H1 (cell line): ENCODE measurements around the gene ABI3BP. TPM values are rescaled to one million over a fixed set of nuclear protein-coding genes. Genes with fewer than 3 reads are reported as not detected.

Experiments used
- CTCF ChIA-PET: fragments of 300-600 bp; sonication (Branson Sonifier 250); formaldehyde crosslinking; loops from one replicate; lab custom pipeline; 2021; ENCODE audit not compliant: partially characterized antibody; lab: Charles Lee
- POLR2A ChIA-PET: fragments of 300-600 bp; sonication (Branson Sonifier 250); formaldehyde crosslinking; loops from one replicate; lab custom pipeline; 2021; ENCODE audit warnings: inconsistent platforms; ENCODE audit not compliant: partially characterized antibody; lab: Charles Lee
- DNase-seq, 2 experiments: peaks; one replicate each; pipeline versions ENCODE4 v3.0.0 to v3.0.0-alpha.2; 2010 to 2022; ENCODE audit warnings: low spot score in 2 of 2, low read depth in 1 of 2, mixed read lengths in 1 of 2
- FAIRE-seq: peaks from 2 replicates; lab custom pipeline; 2011; peaks lifted over from hg19 to GRCh38; lab: Jason Lieb, UNC
- H2AFZ ChIP-seq: 2 replicates; pipeline ENCODE4 v1.8.1; 2012; ENCODE audit warnings: low read length, inconsistent platforms
- H2AK5ac ChIP-seq: 2 replicates; pipeline ENCODE4 v1.6.1; 2013; ENCODE audit warnings: low read depth, low read length
- H2BK120ac ChIP-seq: replicated peaks from 2 replicates; pipeline ENCODE3; 2013; ENCODE audit warnings: low read depth, low read length, inconsistent platforms
- H2BK12ac ChIP-seq: 2 replicates; pipeline ENCODE4 v1.6.1; 2013; ENCODE audit warnings: low read depth, low read length
- H2BK15ac ChIP-seq: 2 replicates; pipeline ENCODE4 v1.6.1; 2013; ENCODE audit warnings: low read length
- H2BK20ac ChIP-seq: 2 replicates; pipeline ENCODE4 v1.6.1; 2013; ENCODE audit warnings: low read length
- H2BK5ac ChIP-seq: 2 replicates; pipeline ENCODE4 v1.6.1; 2013; ENCODE audit warnings: low read depth, low read length
- H3K14ac ChIP-seq: 2 replicates; pipeline ENCODE4 v1.6.1; 2013; ENCODE audit warnings: inconsistent platforms; ENCODE audit not compliant: insufficient read length
- H3K18ac ChIP-seq: 2 replicates; pipeline ENCODE4 v1.6.1; 2013; ENCODE audit warnings: low read length; ENCODE audit errors: extremely low read depth
- H3K23ac ChIP-seq: 2 replicates; pipeline ENCODE4 v1.6.1; 2013; ENCODE audit warnings: inconsistent platforms; ENCODE audit not compliant: insufficient read length
- H3K23me2 ChIP-seq: 2 replicates; pipeline ENCODE4 v1.6.1; 2013; ENCODE audit warnings: low read depth, low read length
- H3K27ac ChIP-seq: 2 replicates; pipeline ENCODE4 v1.6.1; 2011; ENCODE audit warnings: low read depth, low read length, inconsistent platforms
- H3K27me3 ChIP-seq, 4 experiments: replicated peaks in 1 of 4; 1 replicate in 1 of 4; 2 replicates in 3 of 4; pipeline versions ENCODE4 v1.6.1 to v1.8.1; 2011 to 2013; ENCODE audit warnings: low read length in 3 of 4, mild to moderate bottlenecking in 3 of 4, inconsistent platforms in 2 of 4, mixed read lengths in 2 of 4, moderate library complexity in 1 of 4; ENCODE audit not compliant: control insufficient read depth in 3 of 4, insufficient read depth in 3 of 4; ENCODE audit errors: extremely low read depth in 1 of 4
- H3K36me3 ChIP-seq, 4 experiments: 2 replicates each; pipeline versions ENCODE4 v1.6.1 to v1.8.1; 2011 to 2013; ENCODE audit warnings: mild to moderate bottlenecking in 4 of 4, low read length in 3 of 4, moderate library complexity in 2 of 4, control low read depth in 1 of 4, inconsistent platforms in 1 of 4; ENCODE audit not compliant: insufficient read depth in 4 of 4, control insufficient read depth in 2 of 4
- H3K4ac ChIP-seq: replicated peaks from 2 replicates; pipeline ENCODE3; 2013; ENCODE audit warnings: low read length, low read depth, mixed read lengths, inconsistent platforms; ENCODE audit not compliant: insufficient read length
- H3K4me1 ChIP-seq, 4 experiments: replicated peaks in 1 of 4; 1 replicate in 1 of 4; 2 replicates in 3 of 4; pipeline versions ENCODE4 v1.6.1 to v1.8.1; 2011 to 2013; ENCODE audit warnings: low read length in 3 of 4, inconsistent platforms in 2 of 4, mixed read lengths in 1 of 4; ENCODE audit not compliant: insufficient read depth in 4 of 4, control insufficient read depth in 3 of 4
- H3K4me2 ChIP-seq, 2 experiments: 2 replicates each; pipeline versions ENCODE4 v1.6.1 to v1.8.1; 2011 to 2013; ENCODE audit warnings: low read depth in 2 of 2, low read length in 2 of 2, control low read depth in 1 of 2, inconsistent platforms in 1 of 2, mild to moderate bottlenecking in 1 of 2; ENCODE audit not compliant: insufficient read depth in 1 of 2
- H3K4me3 ChIP-seq, 4 experiments: fragments of 200-600, 300-600 bp in 1 of 4; sonication (generic), shearing (Covaris generic), sonication (Bioruptor Twin) in 1 of 4; 2 replicates each; pipeline versions ENCODE4 v1.5.1 to v1.8.1; 2011 to 2016; ENCODE audit warnings: low read length in 4 of 4, low read depth in 3 of 4, control low read depth in 2 of 4, inconsistent platforms in 2 of 4, mild to moderate bottlenecking in 2 of 4, mixed read lengths in 1 of 4, moderate library complexity in 1 of 4; ENCODE audit not compliant: insufficient read depth in 2 of 4; ENCODE audit errors: extremely low read depth in 1 of 4
- H3K56ac ChIP-seq: replicated peaks from 2 replicates; pipeline ENCODE3; 2013; ENCODE audit warnings: low read depth, mild to moderate bottlenecking, mixed read lengths, low read length, inconsistent platforms; ENCODE audit not compliant: insufficient read length
- H3K79me1 ChIP-seq: 2 replicates; pipeline ENCODE4 v1.6.1; 2013; ENCODE audit warnings: low read depth, low read length, control low read depth
- H3K79me2 ChIP-seq, 2 experiments: 2 replicates each; pipeline versions ENCODE4 v1.6.1 to v1.8.1; 2012 to 2013; ENCODE audit warnings: low read length in 2 of 2, mild to moderate bottlenecking in 2 of 2, inconsistent platforms in 1 of 2; ENCODE audit not compliant: insufficient read depth in 2 of 2, control insufficient read depth in 1 of 2
- H3K9ac ChIP-seq, 4 experiments: replicated peaks in 1 of 4; 1 replicate in 1 of 4; 2 replicates in 3 of 4; pipeline versions ENCODE4 v1.6.1 to v1.8.1; 2011 to 2013; ENCODE audit warnings: low read depth in 3 of 4, low read length in 3 of 4, control low read depth in 2 of 4, mild to moderate bottlenecking in 2 of 4, moderate library complexity in 2 of 4, inconsistent platforms in 1 of 4; ENCODE audit errors: extremely low read depth in 1 of 4
- H3K9me3 ChIP-seq, 2 experiments: 2 replicates each; pipeline versions ENCODE4 v1.6.1 to v1.8.1; 2012 to 2013; ENCODE audit warnings: mild to moderate bottlenecking in 2 of 2, moderate library complexity in 2 of 2, control low read depth in 1 of 2, inconsistent platforms in 1 of 2, low read depth in 1 of 2, low read length in 1 of 2, mixed read lengths in 1 of 2; ENCODE audit not compliant: insufficient read depth in 2 of 2
- H4K20me1 ChIP-seq, 2 experiments: replicated peaks in 1 of 2; 2 replicates each; pipeline versions ENCODE3 to v1.8.1; 2011 to 2013; ENCODE audit warnings: inconsistent platforms in 2 of 2, low read length in 2 of 2, mild to moderate bottlenecking in 1 of 2; ENCODE audit not compliant: insufficient read depth in 2 of 2, control insufficient read depth in 1 of 2
- H4K5ac ChIP-seq: 2 replicates; pipeline ENCODE4 v1.6.1; 2013; ENCODE audit warnings: low read length, low read depth, mixed read lengths, inconsistent platforms; ENCODE audit not compliant: insufficient read length
- H4K8ac ChIP-seq: 2 replicates; pipeline ENCODE4 v1.8.0; 2013; ENCODE audit warnings: mild to moderate bottlenecking, moderate library complexity, low read length, inconsistent platforms; ENCODE audit not compliant: insufficient read depth; ENCODE audit errors: extremely low read depth
- H4K91ac ChIP-seq: replicated peaks from 2 replicates; pipeline ENCODE3; 2013; ENCODE audit warnings: low read length, mixed read lengths, inconsistent platforms; ENCODE audit not compliant: insufficient read length
- CBX5 ChIP-seq: fragments of 300-800, 300-1000 bp; sonication (generic); IDR thresholded peaks from 2 replicates; pipeline ENCODE4 v1.7.1; 2016; ENCODE audit warnings: antibody characterized with exemption, low read length, low read depth
- CBX8 ChIP-seq: fragments of 300-800, 300-1000 bp; sonication (generic); IDR thresholded peaks from 2 replicates; pipeline ENCODE4 v1.7.1; 2016; ENCODE audit warnings: low read depth, low read length, borderline replicate concordance
- KDM1A ChIP-seq: fragments of 200-600, 300-600 bp; sonication (generic); IDR thresholded peaks from 2 replicates; pipeline ENCODE4 v1.7.1; 2016; ENCODE audit warnings: mild to moderate bottlenecking, low read length, borderline replicate concordance
- MAFK ChIP-seq: IDR thresholded peaks from 2 replicates; pipeline ENCODE4 v1.6.1; 2012; ENCODE audit warnings: low read depth, mild to moderate bottlenecking, improper control_type of control experiment, low read length
- RAD21 ChIP-seq, 2 experiments: IDR thresholded peaks in 1 of 2; conservative IDR thresholded peaks in 1 of 2; 2 replicates each; pipeline ENCODE4 v1.6.1; 2011; ENCODE audit warnings: low read depth in 2 of 2, low read length in 2 of 2, improper control_type of control experiment in 1 of 2, inconsistent platforms in 1 of 2, mild to moderate bottlenecking in 1 of 2, moderate library complexity in 1 of 2
- SRF ChIP-seq: IDR thresholded peaks from 2 replicates; pipeline ENCODE4 v1.6.1; 2011; ENCODE audit warnings: mild to moderate bottlenecking, low read depth, low read length, moderate library complexity
- TAF1 ChIP-seq: IDR thresholded peaks from 2 replicates; pipeline ENCODE4 v1.6.1; 2011; ENCODE audit warnings: mild to moderate bottlenecking, low read depth, low read length
- TAF7 ChIP-seq: optimal IDR thresholded peaks from 2 replicates; pipeline ENCODE3; 2011; ENCODE audit warnings: low read depth, mild to moderate bottlenecking, inconsistent platforms, low read length, moderate library complexity, borderline replicate concordance
- TBP ChIP-seq: IDR thresholded peaks from 2 replicates; pipeline ENCODE4 v1.6.1; 2011; ENCODE audit warnings: low read depth, low read length, improper control_type of control experiment
- ZNF274 ChIP-seq: IDR thresholded peaks from 2 replicates; pipeline ENCODE4 v1.7.0; 2012; ENCODE audit warnings: low read length, borderline replicate concordance; ENCODE audit errors: extremely low read depth
- WGBS, 2 experiments: shearing (Covaris generic) in 1 of 2; methylation state at CpG; one replicate each; pipeline versions ENCODE4 v1.1.6 to v1.1.7; 2013 to 2015; ENCODE audit warnings: low lambda C conversion rate in 2 of 2, mixed read lengths in 2 of 2, inconsistent platforms in 1 of 2, low coverage in 1 of 2, missing lambda C conversion rate in 1 of 2; ENCODE audit not compliant: insufficient replicate concordance in 2 of 2, insufficient coverage in 1 of 2, insufficient read length in 1 of 2; ENCODE audit errors: extremely low coverage in 1 of 2, missing lambda C conversion rate in 1 of 2; 5-methylcytosine and 5-hydroxymethylcytosine counted together
- polyA plus RNA-seq, 7 experiments: library from polyadenylated mRNA; depleted of rRNA in 3 of 7; stranded (reverse) in 5 of 7; unstranded in 2 of 7; fragments of >200 nt in 5 of 7; fragments of 200-250 nt in 2 of 7; gene quantifications; 1 replicate in 5 of 7; 2 replicates in 1 of 7; 4 replicates in 1 of 7; pipeline versions ENCODE4 v1.2.1 to v1.2.3, GENCODE V29; 2011 to 2013; ENCODE audit warnings: missing spikeins in 2 of 7, mixed read lengths in 2 of 7
- total RNA-seq: library from RNA; stranded (reverse); fragmentation: NEBNext Ultra II Directional; extraction: Animal tissue kit (Norgen Biotek cat#: 25700); gene quantifications from 2 replicates; pipeline ENCODE4 v1.2.1, GENCODE V29; 2021
- TF ChIP-seq, protein P1 (sequence below), 3 experiments: IDR thresholded peaks; 1 replicate in 2 of 3; 2 replicates in 1 of 3; pipeline versions ENCODE4 v1.5.1 to v1.6.1; 2011; ENCODE audit warnings: low read length in 3 of 3, mild to moderate bottlenecking in 3 of 3, inconsistent platforms in 2 of 3, low read depth in 1 of 3, moderate library complexity in 1 of 3; ENCODE audit not compliant: insufficient read depth in 1 of 3; ENCODE audit errors: control extremely low read depth in 1 of 3

ABI3BP gene
- total and polyA plus RNA-seq, 2 of the 8 experiments (the other 6 are each of a cell fraction or from before 2014, with no cell fraction given) = 0.08 to 0.32 TPM

DNA sequence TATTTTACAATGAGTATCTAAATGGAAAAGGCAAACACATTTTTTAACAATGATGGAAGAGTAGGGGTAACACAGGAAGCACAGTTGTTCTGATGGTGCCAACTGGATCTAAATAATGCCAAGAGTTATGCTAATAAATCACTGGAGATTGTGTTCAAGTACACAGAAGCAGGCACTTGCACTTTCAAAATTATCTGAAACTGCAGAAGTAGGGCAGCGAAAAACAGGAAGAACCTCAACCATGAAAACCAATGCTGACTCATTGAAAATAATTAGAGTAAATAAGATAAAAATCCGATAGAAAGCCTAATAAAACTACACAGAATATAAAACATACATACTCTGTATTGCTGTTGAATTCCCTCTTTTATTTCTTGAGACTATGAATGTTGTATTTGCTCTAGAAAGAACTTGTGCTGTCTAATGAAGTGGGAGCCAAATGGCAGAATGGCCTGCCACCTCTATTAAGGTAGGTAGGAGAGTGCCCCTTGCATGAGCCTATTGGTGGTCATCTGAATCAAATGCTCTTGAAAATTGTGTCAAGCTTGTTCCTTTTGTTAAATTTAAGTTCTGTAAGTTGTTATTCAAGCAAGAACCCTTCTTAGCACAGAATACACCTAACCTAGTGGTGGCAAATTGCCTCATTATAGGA, 93.7 kb downstream of the ABI3BP start:
- Histone ChIP-seq H3K9ac (no peak overlapping the region), H3K79me2 (no peaks in the 10 kb centered on the region), H3K23ac (no peak overlapping the region), H4K5ac (no peak overlapping the region), H3K18ac (no peak overlapping the region), H3K4ac (no peak overlapping the region), H3K4me1 (no peaks in the 10 kb centered on the region), H3K27ac (no peak overlapping the region), H2BK15ac (no peak overlapping the region), H2BK5ac (no peak overlapping the region), H3K9me3 (no peaks in the 10 kb centered on the region), H3K79me1 (no peaks in the 10 kb centered on the region), H4K91ac (no peak overlapping the region), H2BK20ac (no peak overlapping the region), H4K8ac (no peak overlapping the region), H3K4me2 (no peak overlapping the region), H4K20me1 (no peaks in the 10 kb centered on the region), H3K14ac (no peak overlapping the region), H3K4me3 (no peak overlapping the region), H2AK5ac (no peak overlapping the region), H2BK120ac (no peak overlapping the region), H3K56ac (no peak overlapping the region), H3K36me3 (no peaks in the 10 kb centered on the region), H3K23me2 (no peaks in the 10 kb centered on the region), H3K27me3 (no peaks in the 10 kb centered on the region; a peak in 1 of 7 replicates), H2AFZ (no peak overlapping the region), H2BK12ac (no peak overlapping the region)
- WGBS, 2 experiments = 88% methylated on average over 2 of the region's 2 CpGs; no CpG with 5 or more reads in 1 of the 2 experiments
- DNase-seq (no peak), FAIRE-seq (no peak)
- POLR2A ChIA-PET = no interaction called here
- CTCF ChIA-PET = no interaction called here
- TF ChIP-seq TAF1 (no peak), CBX8 (no peak), SRF (no peak), TAF7 (no peak), RAD21 (IDR thresholded peaks at IDR 0.05 in 1 of 2, conservative IDR thresholded peaks at IDR 0.05 in 1 of 2; ENCODE audit: low read depth in 2 of 2, low read length in 2 of 2) (no peak), ZNF274 (no peak), CBX5 (no peak), KDM1A (no peak), MAFK (no peak), TBP (no peak)
- TF ChIP-seq, protein P1, sequence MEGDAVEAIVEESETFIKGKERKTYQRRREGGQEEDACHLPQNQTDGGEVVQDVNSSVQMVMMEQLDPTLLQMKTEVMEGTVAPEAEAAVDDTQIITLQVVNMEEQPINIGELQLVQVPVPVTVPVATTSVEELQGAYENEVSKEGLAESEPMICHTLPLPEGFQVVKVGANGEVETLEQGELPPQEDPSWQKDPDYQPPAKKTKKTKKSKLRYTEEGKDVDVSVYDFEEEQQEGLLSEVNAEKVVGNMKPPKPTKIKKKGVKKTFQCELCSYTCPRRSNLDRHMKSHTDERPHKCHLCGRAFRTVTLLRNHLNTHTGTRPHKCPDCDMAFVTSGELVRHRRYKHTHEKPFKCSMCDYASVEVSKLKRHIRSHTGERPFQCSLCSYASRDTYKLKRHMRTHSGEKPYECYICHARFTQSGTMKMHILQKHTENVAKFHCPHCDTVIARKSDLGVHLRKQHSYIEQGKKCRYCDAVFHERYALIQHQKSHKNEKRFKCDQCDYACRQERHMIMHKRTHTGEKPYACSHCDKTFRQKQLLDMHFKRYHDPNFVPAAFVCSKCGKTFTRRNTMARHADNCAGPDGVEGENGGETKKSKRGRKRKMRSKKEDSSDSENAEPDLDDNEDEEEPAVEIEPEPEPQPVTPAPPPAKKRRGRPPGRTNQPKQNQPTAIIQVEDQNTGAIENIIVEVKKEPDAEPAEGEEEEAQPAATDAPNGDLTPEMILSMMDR (IDR thresholded peaks at IDR 0.05; ENCODE audit: control extremely low read depth in 1 of 3, insufficient read depth in 1 of 3, low read depth in 1 of 3, low read length in 3 of 3) = no peak
